ENCODE data around the gene SNX4.

GRCh38 chr3:125513490-125514115 is 6.4 kb downstream of the SNX4 start:
- TF ChIP-seq, protein P1, sequence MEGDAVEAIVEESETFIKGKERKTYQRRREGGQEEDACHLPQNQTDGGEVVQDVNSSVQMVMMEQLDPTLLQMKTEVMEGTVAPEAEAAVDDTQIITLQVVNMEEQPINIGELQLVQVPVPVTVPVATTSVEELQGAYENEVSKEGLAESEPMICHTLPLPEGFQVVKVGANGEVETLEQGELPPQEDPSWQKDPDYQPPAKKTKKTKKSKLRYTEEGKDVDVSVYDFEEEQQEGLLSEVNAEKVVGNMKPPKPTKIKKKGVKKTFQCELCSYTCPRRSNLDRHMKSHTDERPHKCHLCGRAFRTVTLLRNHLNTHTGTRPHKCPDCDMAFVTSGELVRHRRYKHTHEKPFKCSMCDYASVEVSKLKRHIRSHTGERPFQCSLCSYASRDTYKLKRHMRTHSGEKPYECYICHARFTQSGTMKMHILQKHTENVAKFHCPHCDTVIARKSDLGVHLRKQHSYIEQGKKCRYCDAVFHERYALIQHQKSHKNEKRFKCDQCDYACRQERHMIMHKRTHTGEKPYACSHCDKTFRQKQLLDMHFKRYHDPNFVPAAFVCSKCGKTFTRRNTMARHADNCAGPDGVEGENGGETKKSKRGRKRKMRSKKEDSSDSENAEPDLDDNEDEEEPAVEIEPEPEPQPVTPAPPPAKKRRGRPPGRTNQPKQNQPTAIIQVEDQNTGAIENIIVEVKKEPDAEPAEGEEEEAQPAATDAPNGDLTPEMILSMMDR (conservative IDR thresholded peaks at IDR 0.05; ENCODE audit: low read depth, low read length): no peak
- no peak for TF ChIP-seq EZH2 (IDR thresholded peaks at IDR 0.05; ENCODE audit: borderline replicate concordance, low read depth, low read length, poor library complexity, severe bottlenecking)
